HL-60 (cell line): ENCODE data around the gene CCN2.

Experiments used
- DNase-seq, 2 experiments: peaks; one replicate each; pipeline ENCODE4 v3.0.0-alpha.2; 2010 to 2020; ENCODE audit warnings: low read depth in 1 of 2, low spot score in 1 of 2
- H3K27ac ChIP-seq: fragments of 250-450 bp; sonication (Bioruptor Pico); replicated peaks from 2 replicates; pipeline ENCODE4 v1.5.1; 2020; ENCODE audit warnings: mild to moderate bottlenecking, moderate library complexity
- H3K27me3 ChIP-seq: fragments of 250-450 bp; sonication (Bioruptor Pico); 2 replicates; pipeline ENCODE4 v1.5.1; 2021; ENCODE audit warnings: mild to moderate bottlenecking, moderate library complexity; ENCODE audit not compliant: insufficient read depth, poor library complexity, severe bottlenecking
- H3K4me3 ChIP-seq: replicated peaks from 2 replicates; pipeline ENCODE4 v1.5.1; 2011; ENCODE audit warnings: mild to moderate bottlenecking, control low read depth, low read length; ENCODE audit not compliant: insufficient read depth
- CTCF ChIP-seq: IDR thresholded peaks from one replicate; pipeline ENCODE4 v1.5.1; 2011; ENCODE audit warnings: low read length, control low read depth, inconsistent platforms; ENCODE audit not compliant: insufficient read depth
- GABPA ChIP-seq: IDR thresholded peaks from 2 replicates; pipeline ENCODE4 v1.6.1; 2012; ENCODE audit warnings: low read depth
- POLR2AphosphoS5 ChIP-seq: IDR thresholded peaks from 2 replicates; pipeline ENCODE4 v1.6.1; 2012; ENCODE audit warnings: low read depth
- REST ChIP-seq: IDR thresholded peaks from 2 replicates; pipeline ENCODE4 v1.6.1; 2012; ENCODE audit warnings: low read depth; ENCODE audit not compliant: insufficient replicate concordance
- SPI1 ChIP-seq: IDR thresholded peaks from 2 replicates; pipeline ENCODE4 v1.6.1; 2012; ENCODE audit warnings: low read depth, mild to moderate bottlenecking, borderline replicate concordance

The CCN2 gene

GRCh38 chr6:131900231-131900630, 50.9 kb downstream of the CCN2 start:
- no peak overlapping the region for H3K27ac ChIP-seq
- no peak for TF ChIP-seq GABPA
- no peak for TF ChIP-seq SPI1
- no peak for TF ChIP-seq REST
- no peak for TF ChIP-seq POLR2AphosphoS5
- no peak for TF ChIP-seq CTCF
- no peak overlapping the region for H3K4me3 ChIP-seq
- no peak for DNase-seq
- H3K27me3 ChIP-seq: no peaks in the 10 kb centered on the region

GRCh38 chr6:131898718-131899117, 52.5 kb downstream of the CCN2 start:
- Histone ChIP-seq H3K27ac (no peak overlapping the region), H3K27me3 (no peaks in the 10 kb centered on the region), H3K4me3 (no peak overlapping the region)
- no peak for DNase-seq
- TF ChIP-seq POLR2AphosphoS5 (no peak), SPI1 (no peak), REST (no peak), GABPA (no peak), CTCF (no peak)
